CD4-positive, alpha-beta T cell treated with Interleukin-6 at 100 ng/mL for 8 hours (primary cell): Measurements from ENCODE around the gene ACVR1.

ENCODE experiments used
- DNase-seq: peaks from one replicate; pipeline ENCODE4 v3.0.0-alpha.2; 2020; ENCODE audit warnings: mixed read lengths, low spot score

ACVR1 gene

GRCh38 chr2:157853211-157853610 is 22.9 kb downstream of the ACVR1 start:
- DNase-seq = no peak

- DNase-seq = no peak
Measured at GRCh38 chr2:157849591-157849990, 26.5 kb downstream of the ACVR1 start.

- no peak for DNase-seq
Measured at GRCh38 chr2:157848213-157848612, 27.9 kb downstream of the ACVR1 start.

GRCh38 chr2:157845081-157845480 is 31.0 kb downstream of the ACVR1 start:
- DNase-seq = no peak

- no peak for DNase-seq
Measured at GRCh38 chr2:157843935-157844334, 32.2 kb downstream of the ACVR1 start.

GRCh38 chr2:157843081-157843480 is 33.0 kb downstream of the ACVR1 start:
- no peak for DNase-seq

GRCh38 chr2:157842106-157842879 is 33.8 kb downstream of the ACVR1 start:
- DNase-seq = no peak

- DNase-seq = no peak
Measured at GRCh38 chr2:157841485-157841884, 34.6 kb downstream of the ACVR1 start.

- DNase-seq = no peak
Measured at GRCh38 chr2:157840568-157841156, 35.5 kb downstream of the ACVR1 start.

GRCh38 chr2:157839822-157840221 is 36.3 kb downstream of the ACVR1 start:
- no peak for DNase-seq

GRCh38 chr2:157839162-157839801 is 36.8 kb downstream of the ACVR1 start:
- no peak for DNase-seq

GRCh38 chr2:157838442-157839161 is 37.5 kb downstream of the ACVR1 start:
- DNase-seq = no peak

GRCh38 chr2:157837851-157838441 is 38.2 kb downstream of the ACVR1 start:
- no peak for DNase-seq

GRCh38 chr2:157836531-157836930 is 39.6 kb downstream of the ACVR1 start:
- no peak for DNase-seq

GRCh38 chr2:157835425-157835824 is 40.7 kb downstream of the ACVR1 start:
- no peak for DNase-seq

- DNase-seq = no peak
Measured at GRCh38 chr2:157835006-157835405, 41.1 kb downstream of the ACVR1 start.

- no peak for DNase-seq
Measured at GRCh38 chr2:157833721-157834120, 42.4 kb downstream of the ACVR1 start.

GRCh38 chr2:157831573-157832315 is 44.4 kb downstream of the ACVR1 start:
- DNase-seq = no peak

GRCh38 chr2:157830696-157831570 is 45.2 kb downstream of the ACVR1 start:
- DNase-seq = no peak

GRCh38 chr2:157830266-157830665 is 45.9 kb downstream of the ACVR1 start:
- DNase-seq = no peak

- DNase-seq = no peak
Measured at GRCh38 chr2:157827377-157827776, 48.8 kb downstream of the ACVR1 start.
